CD4-positive, alpha-beta T cell (primary cell): Measurements from ENCODE around the gene EIF4E1B. TPM values are rescaled to one million over a fixed set of nuclear protein-coding genes. Genes with fewer than 3 reads are reported as not detected.

Experiments used
- ATAC-seq: fragments of 200-7000 bp; cut with Tn5 transposase; one replicate; pipeline ENCODE4 v1.10.0; 2022; ENCODE audit warnings: mild to moderate bottlenecking; ENCODE audit not compliant: poor library complexity
- CTCF ChIA-PET: fragments of 350-600 bp; sonication (Branson Sonifier 250); formaldehyde crosslinking; loops from one replicate; lab custom pipeline; 2021; ENCODE audit warnings: antibody characterized with exemption, inconsistent platforms; lab: Charles Lee
- POLR2A ChIA-PET: fragments of 350-600 bp; sonication (Branson Sonifier 250); formaldehyde crosslinking; loops from one replicate; lab custom pipeline; 2021; ENCODE audit warnings: antibody characterized with exemption, inconsistent platforms; lab: Charles Lee
- DNase-seq, 14 experiments: peaks; one replicate each; pipeline ENCODE4 v3.0.0-alpha.2; 2013 to 2020; ENCODE audit warnings: mixed read lengths in 2 of 14
- H3K27ac ChIP-seq, 2 donors: one replicate each; pipeline versions ENCODE4 v1.5.1 to v1.7.0; 2013; ENCODE audit warnings: low read length in 2 of 2, low read depth in 1 of 2, mild to moderate bottlenecking in 1 of 2
- H3K27me3 ChIP-seq, 2 experiments: 1 replicate in 1 of 2; 2 replicates in 1 of 2; pipeline versions ENCODE4 v1.6.1 to v1.7.0; 2013; ENCODE audit warnings: low read length in 2 of 2, control low read depth in 1 of 2, mild to moderate bottlenecking in 1 of 2, moderate library complexity in 1 of 2; ENCODE audit not compliant: insufficient read depth in 2 of 2, control insufficient read depth in 1 of 2
- H3K36me3 ChIP-seq: one replicate; pipeline ENCODE4 v1.6.1; 2013; ENCODE audit warnings: low read length, control low read depth; ENCODE audit not compliant: insufficient read depth
- H3K4me1 ChIP-seq: one replicate; pipeline ENCODE4 v1.6.1; 2013; ENCODE audit warnings: low read length, control low read depth; ENCODE audit not compliant: insufficient read depth
- H3K4me3 ChIP-seq: one replicate; pipeline ENCODE4 v1.5.1; 2013; ENCODE audit warnings: mild to moderate bottlenecking, low read length, moderate library complexity
- H3K9me3 ChIP-seq, 2 experiments: 1 replicate in 1 of 2; 2 replicates in 1 of 2; pipeline versions ENCODE4 v1.6.1 to v1.7.0; 2013; ENCODE audit warnings: low read length in 2 of 2, mild to moderate bottlenecking in 2 of 2, control low read depth in 1 of 2, moderate library complexity in 1 of 2; ENCODE audit not compliant: control insufficient read depth in 1 of 2, insufficient read depth in 1 of 2
- H3K27ac Mint-ChIP-seq: one replicate; pipeline ENCODE4 v1.8.0; 2020; ENCODE audit warnings: mixed read lengths
- H3K27me3 Mint-ChIP-seq: one replicate; pipeline ENCODE4 v1.8.0; 2021; ENCODE audit warnings: mixed read lengths
- H3K36me3 Mint-ChIP-seq: one replicate; pipeline ENCODE4 v1.8.0; 2021; ENCODE audit warnings: low read depth, mixed read lengths
- H3K4me1 Mint-ChIP-seq: one replicate; pipeline ENCODE4 v1.8.0; 2021; ENCODE audit warnings: low read depth, mixed read lengths
- H3K4me3 Mint-ChIP-seq: one replicate; pipeline ENCODE4 v1.8.0; 2020; ENCODE audit warnings: mild to moderate bottlenecking, mixed read lengths
- H3K9me3 Mint-ChIP-seq: one replicate; pipeline ENCODE4 v1.8.0; 2020; ENCODE audit warnings: mixed read lengths
- intact Hi-C, 2 experiments: fragments of 100-400 bp; cut with DNase I in 1 of 2; cut with micrococcal nuclease in 1 of 2; formaldehyde crosslinking; loops; one replicate each; pipeline versions ENCODE4 v1.15.1 to v1.9.0; 2023 to 2025; cut with DNase I, micrococcal nuclease
- total RNA-seq, 174 experiments: library from RNA in 2 of 174; stranded (reverse) in 2 of 174; gene quantifications; one replicate each; pipeline ENCODE4 v1.2.3 and lab custom pipeline; 2021 to 2026
- TF ChIP-seq, protein P1 (sequence below): fragments of 200-600 bp; IDR thresholded peaks from one replicate; pipeline ENCODE4 v1.8.0; 2022; ENCODE audit warnings: antibody characterized with exemption, mild to moderate bottlenecking

Gene EIF4E1B
- total RNA-seq, 2 experiments from 2014 or later, result not detected

GRCh38 chr5:176662371-176663333 is 32.2 kb downstream of the EIF4E1B start:
- Mint-ChIP-seq H3K27me3 (peaks cover 27% of the 10 kb centered on the region), H3K4me3 (no peak overlapping the region), H3K4me1 (peaks cover 33% of the 10 kb centered on the region), H3K36me3 (peaks cover 5% of the 10 kb centered on the region), H3K9me3 (no peaks in the 10 kb centered on the region), H3K27ac (no peak overlapping the region)
- Histone ChIP-seq H3K4me3 (no peak overlapping the region), H3K36me3 (no peaks in the 10 kb centered on the region), H3K27ac (no peak overlapping the region), H3K9me3 (peaks cover 0 to 1% of the 10 kb centered on the region in 2 experiments), H3K4me1 (peaks cover 34% of the 10 kb centered on the region), H3K27me3 (peaks cover 0 to 2% of the 10 kb centered on the region in 2 experiments)
- intact Hi-C loops, result no loop called here
- POLR2A ChIA-PET, result no interaction called here
- DNase-seq (no peak), ATAC-seq (no peak)
- TF ChIP-seq, protein P1, sequence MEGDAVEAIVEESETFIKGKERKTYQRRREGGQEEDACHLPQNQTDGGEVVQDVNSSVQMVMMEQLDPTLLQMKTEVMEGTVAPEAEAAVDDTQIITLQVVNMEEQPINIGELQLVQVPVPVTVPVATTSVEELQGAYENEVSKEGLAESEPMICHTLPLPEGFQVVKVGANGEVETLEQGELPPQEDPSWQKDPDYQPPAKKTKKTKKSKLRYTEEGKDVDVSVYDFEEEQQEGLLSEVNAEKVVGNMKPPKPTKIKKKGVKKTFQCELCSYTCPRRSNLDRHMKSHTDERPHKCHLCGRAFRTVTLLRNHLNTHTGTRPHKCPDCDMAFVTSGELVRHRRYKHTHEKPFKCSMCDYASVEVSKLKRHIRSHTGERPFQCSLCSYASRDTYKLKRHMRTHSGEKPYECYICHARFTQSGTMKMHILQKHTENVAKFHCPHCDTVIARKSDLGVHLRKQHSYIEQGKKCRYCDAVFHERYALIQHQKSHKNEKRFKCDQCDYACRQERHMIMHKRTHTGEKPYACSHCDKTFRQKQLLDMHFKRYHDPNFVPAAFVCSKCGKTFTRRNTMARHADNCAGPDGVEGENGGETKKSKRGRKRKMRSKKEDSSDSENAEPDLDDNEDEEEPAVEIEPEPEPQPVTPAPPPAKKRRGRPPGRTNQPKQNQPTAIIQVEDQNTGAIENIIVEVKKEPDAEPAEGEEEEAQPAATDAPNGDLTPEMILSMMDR, result no peak
- CTCF ChIA-PET, result interaction anchor here (0.6 to 0.7 kb wide), 2 partner anchors 16 to 212 kb away, joined by 3 read pairs; no protein-coding TSS in a partner anchor

- no peak overlapping the region for H3K4me3 Mint-ChIP-seq
- intact Hi-C loops, result no loop called here
- Histone ChIP-seq H3K27me3 (peaks cover 0 to 2% of the 10 kb centered on the region in 2 experiments), H3K36me3 (no peaks in the 10 kb centered on the region), H3K27ac (no peak overlapping the region), H3K4me1 (peaks cover 25% of the 10 kb centered on the region), H3K9me3 (peaks cover 0 to 4% of the 10 kb centered on the region in 2 experiments), H3K4me3 (no peak overlapping the region)
- ATAC-seq, result no peak
- TF ChIP-seq, protein P1, result no peak
- no peaks in the 10 kb centered on the region for H3K9me3 Mint-ChIP-seq
- peaks cover 28% of the 10 kb centered on the region for H3K27me3 Mint-ChIP-seq
- ChIA-PET POLR2A (no interaction called here), CTCF (no interaction called here)
- peaks cover 24% of the 10 kb centered on the region for H3K4me1 Mint-ChIP-seq
- DNase-seq, result no peak
- H3K27ac Mint-ChIP-seq, result no peak overlapping the region
- H3K36me3 Mint-ChIP-seq, result no peaks in the 10 kb centered on the region
Observed at GRCh38 chr5:176663566-176663965, 33.1 kb downstream of the EIF4E1B start.

DNA sequence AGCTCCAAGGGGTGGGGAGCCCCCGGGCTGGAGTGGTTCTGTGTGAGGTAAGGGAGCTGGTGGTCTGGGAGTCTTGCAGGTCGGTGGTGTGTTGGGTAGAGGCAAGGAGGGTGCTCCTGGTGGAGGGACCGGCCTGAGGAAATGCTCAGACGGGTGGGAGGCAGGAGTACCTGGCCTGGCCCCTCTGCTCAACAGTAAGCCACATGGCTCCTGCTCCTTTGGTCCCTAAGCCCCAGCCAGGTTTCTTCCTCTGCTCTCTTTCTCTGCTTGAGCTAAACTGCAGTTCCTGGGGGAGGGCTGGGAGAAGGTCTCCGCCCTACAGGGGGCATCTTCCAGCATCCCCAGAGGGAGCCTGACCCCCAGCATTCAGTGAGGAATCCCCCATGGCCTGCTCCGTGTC is 34.0 kb downstream of the EIF4E1B start:
- no peak overlapping the region for H3K4me3 Mint-ChIP-seq
- peaks cover 0 to 2% of the 10 kb centered on the region in 2 experiments for H3K27me3 ChIP-seq
- H3K27ac ChIP-seq, result no peak overlapping the region
- peaks cover 16% of the 10 kb centered on the region for H3K4me1 ChIP-seq
- H3K36me3 ChIP-seq, result no peaks in the 10 kb centered on the region
- intact Hi-C loops, result no loop called here
- ChIA-PET POLR2A (no interaction called here), CTCF (no interaction called here)
- no peaks in the 10 kb centered on the region for H3K36me3 Mint-ChIP-seq
- TF ChIP-seq, protein P1, result no peak
- H3K4me1 Mint-ChIP-seq, result peaks cover 16% of the 10 kb centered on the region
- H3K9me3 ChIP-seq, result peaks cover 0 to 4% of the 10 kb centered on the region in 2 experiments
- H3K27ac Mint-ChIP-seq, result no peak overlapping the region
- H3K27me3 Mint-ChIP-seq, result peaks cover 36% of the 10 kb centered on the region
- no peaks in the 10 kb centered on the region for H3K9me3 Mint-ChIP-seq
- DNase-seq (no peak), ATAC-seq (no peak)
- H3K4me3 ChIP-seq, result no peak overlapping the region
